GM12865 (cell line): Measurements from ENCODE around the gene ELF2.
"Not testable (repeated sequence)": the region's sequence is repeated elsewhere in the genome, so short reads cannot be mapped to it uniquely, and the experiment has no call there.

ENCODE experiments used
- DNase-seq: peaks from one replicate; pipeline ENCODE4 v3.0.0; 2010; ENCODE audit warnings: low read depth
- H3K4me3 ChIP-seq: 2 replicates; pipeline ENCODE4 v1.5.1; 2011; ENCODE audit warnings: mild to moderate bottlenecking, low read depth, low read length, control low read depth
- CTCF ChIP-seq: IDR thresholded peaks from 2 replicates; pipeline ENCODE4 v1.5.1; 2011; ENCODE audit warnings: low read length, control low read depth, low read depth, inconsistent platforms; ENCODE audit not compliant: insufficient read depth; ENCODE audit errors: missing control alignments

ELF2 gene

GRCh38 chr4:139167774-139168444 is 9.1 kb downstream of the ELF2 start:
- peak; percentile 36 for DNase-seq
- H3K4me3 ChIP-seq, result no peak overlapping the region
- TF ChIP-seq CTCF, result peak; percentile 40

GRCh38 chr4:139164731-139165130 is 12.3 kb downstream of the ELF2 start:
- DNase-seq, result no peak
- H3K4me3 ChIP-seq, result no peak overlapping the region
- no peak for TF ChIP-seq CTCF

- H3K4me3 ChIP-seq, result no peak overlapping the region
- no peak for TF ChIP-seq CTCF
- DNase-seq, result no peak
These were observed 13.2 kb downstream of the ELF2 start for GRCh38 chr4:139163806-139164206.

- DNase-seq, H3K4me3 ChIP-seq: not testable (repeated sequence)
These were observed 19.0 kb downstream of the ELF2 start for GRCh38 chr4:139157977-139158376.

GRCh38 chr4:139154952-139155557 is 22.0 kb downstream of the ELF2 start:
- DNase-seq, result no peak
- H3K4me3 ChIP-seq, result no peak overlapping the region
- TF ChIP-seq CTCF, result no peak

GRCh38 chr4:139154538-139154937 is 22.5 kb downstream of the ELF2 start:
- TF ChIP-seq CTCF, result no peak
- no peak overlapping the region for H3K4me3 ChIP-seq
- DNase-seq, result no peak

GRCh38 chr4:139154134-139154421 is 22.9 kb downstream of the ELF2 start:
- no peak for DNase-seq
- TF ChIP-seq CTCF, result no peak
- no peak overlapping the region for H3K4me3 ChIP-seq
